Islet of Langerhans (tissue), 1 donor: ENCODE data around the gene SDHAF3.

Source experiments
- FAIRE-seq: peaks from one replicate; lab custom pipeline; 2011; peaks lifted over from hg19 to GRCh38; lab: Jason Lieb, UNC

The SDHAF3 gene

DNA sequence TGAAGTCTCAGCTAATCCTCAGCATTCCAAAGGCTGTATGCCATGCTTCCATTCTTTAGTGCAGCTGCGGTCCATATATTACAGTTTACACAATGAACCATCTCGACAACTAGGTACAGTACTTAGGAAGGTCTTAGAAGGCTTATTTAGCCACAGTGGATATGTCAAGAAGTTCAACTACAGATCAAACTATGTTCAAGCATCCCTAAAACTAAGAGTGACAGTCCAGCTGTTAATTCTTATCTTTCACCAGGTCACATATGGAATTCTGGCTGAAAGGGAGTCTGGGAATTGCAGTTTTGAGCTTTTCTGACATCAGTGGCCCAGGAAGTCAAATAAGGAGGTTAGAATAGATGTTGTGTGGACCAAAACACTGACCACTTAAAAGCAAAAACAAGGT lies 106.8 kb downstream of the SDHAF3 start:
- no peak for FAIRE-seq

DNA sequence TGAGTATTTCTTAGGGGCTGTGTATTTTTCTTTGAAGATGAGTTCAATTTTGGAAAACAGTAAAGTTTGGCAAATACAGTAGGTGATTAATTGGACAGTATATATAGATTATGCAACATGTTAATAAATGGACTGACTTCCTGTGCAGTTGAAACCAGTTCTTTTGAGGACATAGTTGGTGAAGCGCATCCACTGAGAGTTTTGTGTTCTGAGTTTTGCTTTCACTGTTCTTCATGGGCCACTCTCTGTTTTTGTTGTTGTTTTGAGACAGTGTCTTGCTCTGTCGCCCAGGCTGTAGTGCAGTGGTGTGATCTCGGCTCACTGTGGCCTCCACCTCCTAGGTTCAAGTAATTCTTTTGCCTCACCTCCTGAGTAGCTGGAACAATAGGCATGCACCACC lies 109.0 kb downstream of the SDHAF3 start:
- no peak for FAIRE-seq
